HG02884 (cell line): Measurements from ENCODE around the gene FOLR3.
"Not testable (repeated sequence)": the region's sequence is repeated elsewhere in the genome, so short reads cannot be mapped to it uniquely, and the experiment has no call there.

ENCODE experiments used
- ATAC-seq: cut with Tn5 transposase; IDR thresholded peaks from one replicate; pipeline ENCODE4 v1.9.1; 2021; ENCODE audit warnings: mild to moderate bottlenecking, moderate library complexity; ENCODE audit not compliant: unreplicated experiment

FOLR3 gene

DNA sequence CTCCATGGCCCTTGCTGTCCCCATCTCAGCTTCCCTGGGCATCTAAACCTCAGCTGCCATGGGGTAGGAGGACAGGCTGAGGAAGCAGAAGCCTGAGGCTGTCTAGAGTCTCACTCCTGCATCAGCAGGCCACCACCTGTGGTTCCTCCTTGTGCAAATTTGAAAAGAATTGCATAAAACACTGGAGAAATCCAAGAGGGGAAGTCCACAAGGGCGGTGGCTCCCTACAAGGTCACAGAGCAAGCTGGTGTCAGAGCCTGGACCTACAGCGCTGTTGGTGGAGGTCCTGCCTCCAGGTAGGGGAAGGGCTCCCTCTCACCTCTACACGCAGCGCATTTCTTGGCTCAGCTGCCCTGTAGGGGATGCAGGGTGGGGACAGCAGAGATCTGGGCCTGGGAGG lies at the start of gene FOLR3:
FOLR3 (plus strand) TSS at position 253 of the 400 bp plus-strand sequence. CDS start 228 bp downstream, outside the sequence.
- not testable (repeated sequence) for ATAC-seq

DNA sequence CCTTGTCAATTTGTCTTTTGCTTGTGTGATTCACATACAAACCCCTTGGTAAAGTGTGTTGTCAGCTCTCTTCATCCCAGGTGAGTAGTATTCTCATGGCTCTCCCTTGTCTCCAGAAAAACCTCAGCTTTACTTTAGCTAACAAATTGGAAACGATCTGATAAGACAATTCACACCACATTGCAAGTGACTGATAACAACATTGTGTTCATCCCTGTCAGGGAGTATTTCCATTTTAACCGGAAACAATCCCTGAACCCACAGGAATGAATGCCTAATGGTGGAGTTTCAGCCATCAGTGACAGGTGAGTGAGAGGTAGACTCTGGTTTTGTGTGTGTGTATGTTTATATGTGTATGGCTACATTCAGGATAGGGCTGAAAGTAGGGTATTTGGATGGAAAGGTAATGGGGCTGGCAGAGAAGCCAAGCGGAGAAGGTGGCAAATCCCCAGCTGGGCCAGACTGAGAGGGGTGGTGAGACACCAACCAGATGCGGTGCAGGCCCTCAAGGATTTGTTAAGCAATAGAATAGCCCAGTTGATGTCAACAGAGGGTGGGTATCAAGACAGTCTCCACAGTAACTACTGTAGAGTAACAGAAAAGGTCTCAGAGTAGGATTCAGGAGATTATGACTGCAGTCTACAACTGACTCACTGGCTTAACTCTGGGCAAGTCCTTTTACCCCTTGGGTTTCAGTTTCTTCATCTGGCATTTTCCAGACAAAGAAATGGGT lies 47.3 kb upstream of the FOLR3 start:
- no peak for ATAC-seq

- ATAC-seq: no peak
Observed at GRCh38 chr11:72091292-72091691, 44.2 kb upstream of the FOLR3 start.

DNA sequence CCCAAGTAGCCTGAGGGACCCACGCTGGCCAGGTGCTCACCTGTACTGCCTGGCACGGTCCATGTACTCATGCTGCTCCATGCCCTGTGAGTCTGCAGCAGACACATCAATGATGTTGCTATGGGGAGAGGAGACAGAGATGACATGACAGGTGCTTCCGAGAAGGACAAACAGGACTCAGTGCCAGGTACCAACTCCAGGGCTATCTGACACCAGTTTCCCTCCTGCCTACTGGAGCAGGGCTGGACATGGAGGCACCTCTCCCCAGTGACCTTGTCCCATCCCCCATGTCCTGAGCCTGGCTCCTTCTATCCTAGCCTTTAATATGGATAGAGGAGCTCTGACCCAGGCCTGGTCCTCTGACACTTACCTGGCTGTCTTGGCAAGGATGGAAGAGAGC lies 36.8 kb upstream of the FOLR3 start:
- ATAC-seq: no peak

- no peak for ATAC-seq
Observed at GRCh38 chr11:72100009-72100408, 35.5 kb upstream of the FOLR3 start.

DNA sequence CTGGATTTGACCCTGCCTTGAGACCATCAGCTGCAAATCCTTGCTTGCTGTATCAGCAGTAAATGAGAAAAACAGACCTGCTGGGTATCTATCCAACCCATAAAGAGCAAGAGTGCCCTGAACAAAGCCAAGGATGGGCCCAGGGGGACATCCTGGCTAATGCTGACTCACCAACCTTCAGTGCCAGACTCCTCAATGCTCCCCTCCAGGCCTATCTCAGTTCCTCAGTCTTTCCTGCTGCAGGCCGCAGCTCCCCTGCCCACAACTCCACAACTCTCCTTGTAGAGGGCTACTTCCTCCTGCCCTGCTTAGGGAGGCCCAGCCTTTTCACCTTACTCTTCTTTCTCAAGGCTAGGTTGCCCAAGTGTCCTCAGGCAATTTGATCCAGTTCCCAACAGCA lies 35.1 kb upstream of the FOLR3 start:
- ATAC-seq: no peak

DNA sequence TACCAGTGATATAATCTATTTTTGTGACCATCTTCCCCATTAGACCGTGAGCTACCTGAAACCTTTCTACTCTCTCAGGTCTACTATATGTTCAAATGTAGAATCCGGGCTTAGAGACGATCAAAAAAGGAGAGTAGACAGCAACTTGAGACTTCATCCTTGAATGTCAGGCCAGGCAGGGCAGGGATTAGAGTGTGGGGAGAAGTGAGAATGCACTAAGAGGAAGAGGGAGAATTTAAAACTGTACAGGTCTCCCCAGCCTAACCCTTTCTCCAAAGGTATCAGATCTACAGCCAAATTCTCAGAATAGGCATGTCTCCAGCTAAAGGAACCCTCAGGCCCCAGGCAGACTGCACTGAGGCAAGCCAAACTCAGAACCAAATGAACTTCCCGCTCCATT lies 33.4 kb upstream of the FOLR3 start:
- ATAC-seq: no peak

DNA sequence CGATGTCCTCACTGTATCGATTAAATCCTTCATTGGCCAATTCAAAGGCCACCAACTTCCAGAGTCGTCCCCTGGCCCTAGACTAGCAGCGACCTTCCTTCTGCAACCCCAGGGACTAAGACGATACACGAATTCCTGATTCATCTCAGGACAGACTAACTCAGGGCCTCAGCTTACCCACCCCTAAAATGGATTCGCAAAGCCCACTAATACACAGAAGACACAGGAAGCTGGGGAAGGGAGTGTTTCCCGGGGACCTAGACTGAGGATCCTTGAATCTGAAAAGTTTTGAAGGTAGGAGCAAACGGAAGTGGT lies 32.9 kb upstream of the FOLR3 start:
- ATAC-seq: no peak

DNA sequence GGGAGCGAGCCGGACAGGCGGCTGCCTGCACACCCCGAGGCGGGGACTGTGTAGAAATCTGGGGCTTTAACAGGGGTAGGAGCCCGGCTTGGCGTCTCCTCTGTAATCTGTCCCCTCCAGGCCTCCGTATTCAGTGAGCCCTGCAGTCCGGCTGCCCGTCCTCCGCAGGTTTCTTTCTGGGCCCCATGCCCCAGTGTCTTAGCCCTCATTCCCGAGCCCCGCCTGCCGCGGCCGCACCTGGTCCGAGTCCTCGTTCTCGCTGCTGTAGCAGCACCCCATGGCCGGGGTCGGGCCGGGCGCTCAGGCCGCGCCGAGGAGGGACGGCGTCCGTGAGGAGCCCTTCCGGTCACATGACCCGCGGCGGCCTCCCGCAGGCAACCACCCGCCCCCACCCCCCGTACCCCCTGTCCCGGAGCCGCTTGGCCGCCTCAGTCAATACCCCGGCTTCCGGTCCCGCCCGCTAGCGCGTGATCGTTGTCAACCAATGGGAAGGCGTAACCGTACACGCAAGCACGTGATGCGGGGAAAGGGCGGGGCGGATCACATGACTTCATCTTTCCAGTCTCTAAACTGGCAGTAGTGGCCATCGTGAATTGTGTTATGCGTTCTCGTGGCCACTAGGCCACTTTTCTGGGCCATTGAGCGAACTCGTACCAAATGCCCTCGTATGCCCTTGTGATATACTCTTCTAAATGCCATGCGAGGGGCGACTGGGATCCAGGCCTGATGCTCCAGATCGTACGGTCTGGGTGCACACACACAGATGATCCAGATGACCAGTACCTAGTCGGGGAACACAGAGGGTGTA lies 32.4 kb upstream of the FOLR3 start, which contains the start of gene LAMTOR1:
LAMTOR1 (minus strand) TSS at position 352 of the 808 bp plus-strand sequence; CDS start at position 279, 73 bp downstream.
- ATAC-seq: peak; percentile 82

DNA sequence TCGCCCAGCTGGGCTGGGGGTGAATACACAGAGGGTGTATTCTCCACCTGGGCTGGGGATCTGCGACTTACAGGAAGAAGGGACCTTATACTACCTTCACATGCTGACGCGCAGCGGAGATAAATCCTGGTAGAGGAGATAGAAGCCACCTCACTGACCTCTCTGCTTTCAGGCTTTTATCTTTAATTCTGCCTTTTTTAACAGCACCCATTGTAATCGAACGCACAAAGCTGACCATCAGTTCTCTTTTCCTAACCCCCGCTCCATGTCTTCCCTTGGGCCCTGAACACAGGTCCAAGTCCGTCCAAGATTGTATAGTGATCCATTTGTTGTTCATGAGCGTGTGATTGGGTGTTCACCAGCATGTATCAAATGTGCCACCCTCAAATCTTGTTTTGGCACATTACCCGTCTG lies 31.8 kb upstream of the FOLR3 start:
- no peak for ATAC-seq

- ATAC-seq: no peak
Observed at GRCh38 chr11:72105888-72106287, 29.6 kb upstream of the FOLR3 start, which contains the start of gene TOMT. TOMT (plus strand) TSS chr11:72105924; CDS start chr11:72105952, 28 bp downstream.

GRCh38 chr11:72111300-72112142 lies 24.0 kb upstream of the FOLR3 start:
- peak; percentile 7 for ATAC-seq

DNA sequence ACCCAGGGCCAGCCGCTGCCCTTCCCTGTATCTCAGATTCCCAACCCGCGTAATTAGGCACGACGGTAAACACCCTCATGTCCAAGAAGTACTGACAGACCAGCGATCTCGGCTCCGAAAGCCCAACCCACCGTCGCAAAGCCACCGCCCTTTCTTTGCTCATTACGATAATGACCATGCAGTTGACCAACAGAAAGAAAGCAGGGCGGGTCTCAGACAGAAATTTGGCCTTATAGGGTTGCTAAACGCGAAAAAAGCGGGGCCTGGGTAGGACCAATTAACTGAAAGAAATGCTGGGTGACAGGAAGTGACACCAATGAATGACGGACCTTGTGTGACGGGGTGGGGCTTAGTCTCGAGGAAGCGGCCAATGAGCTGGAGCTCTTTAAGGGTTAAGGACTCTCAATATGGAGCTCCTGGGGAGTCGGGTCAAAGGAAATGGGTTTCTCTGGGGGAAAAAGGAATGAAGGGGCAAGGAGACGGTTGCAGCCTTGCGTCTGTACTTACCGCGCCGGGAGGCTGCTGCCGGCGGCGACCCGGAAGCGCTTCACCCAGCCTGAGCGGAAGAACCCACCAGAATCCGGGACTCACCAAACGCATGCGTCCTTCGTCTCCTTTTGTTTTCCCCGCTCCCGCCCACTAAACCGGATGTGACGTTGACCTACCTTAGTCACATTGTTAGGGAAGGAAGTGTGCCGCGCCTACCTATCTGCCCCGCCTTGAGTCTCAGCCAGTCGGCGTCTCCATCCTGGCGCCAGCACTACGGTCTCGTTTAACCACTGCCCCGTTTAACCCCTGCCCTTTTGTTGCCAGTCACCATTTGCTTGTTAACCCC lies 23.2 kb upstream of the FOLR3 start, which contains the start of gene ANAPC15:
ANAPC15 (minus strand) TSS at position 553 of the 835 bp plus-strand sequence. CDS start 1,419 bp downstream, outside the sequence.
- ATAC-seq: peak; percentile 85

DNA sequence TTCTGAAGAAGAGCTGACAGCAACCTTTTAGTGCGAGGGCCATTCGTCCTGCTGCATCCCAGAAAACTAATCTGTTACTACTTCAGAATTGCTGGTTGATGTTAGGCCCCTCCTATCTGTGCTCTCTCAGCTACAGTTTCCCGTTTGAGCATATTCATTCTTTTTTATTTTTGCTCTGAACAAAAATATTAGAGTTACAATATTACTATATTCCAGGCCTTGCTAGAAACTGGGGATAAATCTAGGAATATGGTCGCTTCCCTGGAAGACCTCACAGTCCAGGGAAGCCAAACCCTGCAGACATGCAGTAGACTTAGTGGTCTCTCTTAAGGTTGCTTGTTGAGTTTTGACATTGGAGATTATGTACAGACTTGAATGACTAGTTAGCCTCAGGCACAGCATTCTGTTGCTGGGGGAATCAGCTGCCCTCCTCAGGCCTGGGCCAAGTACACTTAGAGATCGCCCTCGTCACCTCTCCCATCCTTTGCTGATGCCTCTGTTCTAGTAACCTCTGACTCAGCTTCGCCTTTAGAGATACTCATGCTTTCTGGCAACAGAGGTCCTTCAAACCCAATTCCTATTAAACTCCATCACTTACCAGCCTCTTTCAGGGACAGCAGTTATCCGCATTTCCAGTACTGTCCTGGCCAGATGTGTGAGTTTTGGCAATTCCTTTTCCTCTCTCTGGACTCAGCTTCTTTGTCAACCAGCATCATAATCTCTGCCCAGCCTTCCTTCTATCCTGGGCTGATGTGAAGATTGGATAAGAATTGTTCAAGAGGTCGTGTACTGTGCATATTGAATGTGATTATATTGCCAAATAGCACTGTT lies 22.3 kb upstream of the FOLR3 start:
- ATAC-seq: no peak

GRCh38 chr11:72114570-72114969 lies 21.0 kb upstream of the FOLR3 start:
- no peak for ATAC-seq

- ATAC-seq: no peak
Observed at GRCh38 chr11:72116019-72116755, 19.3 kb upstream of the FOLR3 start.

- no peak for ATAC-seq
Observed at GRCh38 chr11:72119198-72119597, 16.3 kb upstream of the FOLR3 start.

- no peak for ATAC-seq
Observed at GRCh38 chr11:72120930-72121329, 14.6 kb upstream of the FOLR3 start.

DNA sequence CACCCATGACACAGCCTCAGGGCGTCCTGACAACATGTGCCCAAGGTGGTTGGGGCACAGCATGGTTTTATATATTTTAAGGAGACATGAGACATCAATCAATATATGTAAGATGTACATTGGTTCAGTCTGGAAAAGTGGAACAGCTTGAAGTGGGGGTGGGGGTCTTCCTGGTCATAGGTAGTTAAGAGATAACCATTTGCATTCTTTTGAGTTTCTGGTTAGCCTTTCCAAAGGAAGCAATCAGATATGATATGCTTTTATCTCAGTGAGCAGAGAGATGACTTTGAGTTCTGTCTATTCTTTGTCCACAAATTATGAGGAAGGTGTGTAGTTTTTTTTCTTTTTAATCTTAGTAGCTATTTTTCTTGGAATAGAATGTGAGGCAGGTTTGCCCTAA lies 12.9 kb upstream of the FOLR3 start:
- ATAC-seq: no peak
